Activated naive CD4-positive, alpha-beta T cell treated with anti-CD3 and anti-CD28 coated beads, Interleukin-2, amount 50 U/mL, for 24 hours (primary cell): ENCODE data around the gene DNASE1L3.
A peak's percentile ranks its signal among the peaks of the same experiment; 100 is the strongest.
"Not testable (repeated sequence)": the region's sequence is repeated elsewhere in the genome, so short reads cannot be mapped to it uniquely, and the experiment has no call there.

Source experiments
- H3K27ac Mint-ChIP-seq: one replicate; pipeline ENCODE4 v1.8.0; 2021; ENCODE audit warnings: mild to moderate bottlenecking, mixed read lengths
- H3K27me3 Mint-ChIP-seq: one replicate; pipeline ENCODE4 v1.8.0; 2021; ENCODE audit warnings: mixed read lengths
- H3K36me3 Mint-ChIP-seq: one replicate; pipeline ENCODE4 v1.8.0; 2021; ENCODE audit warnings: mixed read lengths
- H3K4me1 Mint-ChIP-seq: one replicate; pipeline ENCODE4 v1.8.0; 2021; ENCODE audit warnings: mixed read lengths
- H3K4me3 Mint-ChIP-seq: one replicate; pipeline ENCODE4 v1.8.0; 2021; ENCODE audit warnings: mild to moderate bottlenecking, mixed read lengths
- H3K9me3 Mint-ChIP-seq: one replicate; pipeline ENCODE4 v1.8.0; 2021; ENCODE audit warnings: mixed read lengths

The DNASE1L3 gene, protein sequence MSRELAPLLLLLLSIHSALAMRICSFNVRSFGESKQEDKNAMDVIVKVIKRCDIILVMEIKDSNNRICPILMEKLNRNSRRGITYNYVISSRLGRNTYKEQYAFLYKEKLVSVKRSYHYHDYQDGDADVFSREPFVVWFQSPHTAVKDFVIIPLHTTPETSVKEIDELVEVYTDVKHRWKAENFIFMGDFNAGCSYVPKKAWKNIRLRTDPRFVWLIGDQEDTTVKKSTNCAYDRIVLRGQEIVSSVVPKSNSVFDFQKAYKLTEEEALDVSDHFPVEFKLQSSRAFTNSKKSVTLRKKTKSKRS

DNA sequence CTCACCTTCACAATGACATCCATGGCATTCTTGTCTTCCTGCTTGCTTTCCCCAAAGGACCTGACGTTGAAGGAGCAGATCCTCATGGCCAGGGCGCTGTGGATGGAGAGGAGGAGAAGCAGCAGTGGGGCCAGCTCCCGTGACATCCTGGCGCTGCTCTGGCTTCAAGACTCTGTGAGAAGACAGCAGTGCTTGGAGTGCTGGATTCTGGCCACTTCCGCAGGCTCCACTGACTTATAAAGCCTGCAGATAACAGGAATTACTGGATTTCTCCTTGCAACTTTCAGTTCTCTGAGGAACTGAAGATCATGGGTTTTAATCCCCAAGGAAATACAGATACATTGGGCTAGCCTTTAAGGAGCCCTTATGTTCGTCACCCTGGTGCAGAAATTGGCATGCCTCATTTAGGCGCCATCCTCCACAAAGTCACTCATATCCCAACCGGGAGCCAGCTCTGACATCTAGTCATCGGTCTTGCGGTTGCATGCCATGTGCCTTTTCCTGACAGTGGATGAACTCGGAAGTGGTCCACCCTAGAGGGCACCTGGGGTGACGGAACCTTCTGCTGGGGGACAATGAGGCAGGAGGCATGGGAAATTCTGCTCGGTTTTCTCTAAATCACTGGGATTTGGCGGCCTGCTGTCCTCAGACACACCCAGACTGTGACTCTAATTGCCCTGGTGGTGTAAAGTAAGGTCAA lies at the start of gene DNASE1L3:
Gene DNASE1L3 (minus strand): TSS at position 212 of the 700 bp plus-strand sequence. CDS start 66 bp downstream, at position 146.
- no peak within 1 kb of the TSS for H3K27ac Mint-ChIP-seq
- H3K9me3 Mint-ChIP-seq, result no peaks in the 10 kb centered on the region
- H3K4me1 Mint-ChIP-seq, result peaks cover 12% of the 10 kb centered on the region
- no peak within 1 kb of the TSS for H3K4me3 Mint-ChIP-seq
- H3K36me3 Mint-ChIP-seq, result no peaks in the 10 kb centered on the region
- peaks cover 1% of the 10 kb centered on the region for H3K27me3 Mint-ChIP-seq

DNA sequence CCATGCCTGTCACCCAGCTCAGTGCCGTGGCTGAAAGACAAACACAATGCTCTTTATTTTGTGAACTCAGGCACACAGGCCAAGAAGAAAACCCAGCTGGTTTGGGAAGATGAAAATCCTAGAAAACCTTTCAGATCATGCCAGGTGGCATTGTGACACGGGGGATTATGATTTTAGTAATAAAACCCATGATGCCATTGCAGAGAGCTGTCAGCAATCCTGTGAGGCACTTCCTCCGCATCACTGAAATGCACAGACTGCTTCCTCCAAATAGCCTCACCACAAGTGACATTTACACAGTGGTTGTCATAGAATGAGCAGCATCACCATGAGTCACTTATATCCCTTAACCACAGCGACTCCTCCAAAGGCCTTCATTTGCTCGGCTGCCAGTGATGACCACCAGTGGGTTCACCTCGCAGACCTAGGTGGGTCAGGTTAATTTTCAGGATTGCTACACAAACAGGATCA lies 49.5 kb upstream of the DNASE1L3 start:
- Mint-ChIP-seq H3K4me1 (no peaks in the 10 kb centered on the region), H3K36me3 (peaks cover 12% of the 10 kb centered on the region), H3K27ac (no peak overlapping the region), H3K4me3 (no peak overlapping the region), H3K27me3 (no peaks in the 10 kb centered on the region), H3K9me3 (no peaks in the 10 kb centered on the region)

- Mint-ChIP-seq H3K4me3 (no peak overlapping the region), H3K9me3 (no peaks in the 10 kb centered on the region), H3K27ac (no peak overlapping the region), H3K4me1 (no peaks in the 10 kb centered on the region), H3K36me3 (peaks cover 12% of the 10 kb centered on the region), H3K27me3 (no peaks in the 10 kb centered on the region)
These were observed 47.8 kb upstream of the DNASE1L3 start for GRCh38 chr3:58258392-58259055.

DNA sequence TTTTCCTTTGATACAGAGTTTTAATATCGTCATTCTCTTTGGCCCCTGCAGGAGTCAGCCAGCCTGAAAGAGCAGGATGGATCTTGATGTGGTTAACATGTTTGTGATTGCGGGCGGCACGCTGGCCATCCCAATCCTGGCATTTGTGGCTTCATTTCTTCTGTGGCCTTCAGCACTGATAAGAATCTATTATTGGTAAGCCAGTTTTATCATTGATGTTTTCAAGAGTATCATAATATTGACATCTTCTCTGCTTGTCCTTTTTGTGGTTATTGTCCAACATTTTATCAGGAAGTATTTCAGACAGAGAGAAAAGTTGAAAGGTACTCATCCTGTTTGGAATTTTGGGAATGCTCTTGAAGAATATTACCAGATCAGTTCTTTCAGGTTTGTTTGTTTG lies 45.7 kb upstream of the DNASE1L3 start:
- no peaks in the 10 kb centered on the region for H3K4me1 Mint-ChIP-seq
- H3K4me3 Mint-ChIP-seq, result no peak overlapping the region
- H3K27me3 Mint-ChIP-seq, result no peaks in the 10 kb centered on the region
- H3K36me3 Mint-ChIP-seq, result peaks cover 12% of the 10 kb centered on the region
- H3K27ac Mint-ChIP-seq, result no peak overlapping the region
- no peaks in the 10 kb centered on the region for H3K9me3 Mint-ChIP-seq

- Mint-ChIP-seq H3K27me3 (no peaks in the 10 kb centered on the region), H3K36me3 (peaks cover 12% of the 10 kb centered on the region), H3K9me3 (no peaks in the 10 kb centered on the region), H3K4me1 (no peaks in the 10 kb centered on the region), H3K27ac (no peak overlapping the region), H3K4me3 (no peak overlapping the region)
These were observed 45.3 kb upstream of the DNASE1L3 start for GRCh38 chr3:58256061-58256460.

DNA sequence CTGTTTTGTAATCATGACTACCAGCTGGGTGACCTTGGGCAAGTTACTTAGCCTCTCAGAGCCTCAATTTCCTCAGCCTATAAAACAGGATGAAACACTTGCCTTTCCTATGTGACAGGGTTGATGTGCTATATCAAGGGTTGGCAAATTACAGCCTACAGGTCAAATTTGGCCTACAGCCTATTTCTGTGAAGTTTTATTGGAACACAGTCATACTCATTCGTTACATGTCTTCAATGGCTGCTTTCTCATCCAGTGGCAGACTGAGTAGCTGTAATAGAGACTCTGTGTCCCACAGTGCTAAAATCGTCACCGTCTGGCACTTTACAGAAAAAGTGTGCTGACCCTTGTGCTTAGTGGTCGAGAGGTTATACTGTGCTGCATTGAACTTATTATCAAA lies 43.4 kb upstream of the DNASE1L3 start:
- H3K27me3 Mint-ChIP-seq, result no peaks in the 10 kb centered on the region
- H3K27ac Mint-ChIP-seq, result no peak overlapping the region
- no peaks in the 10 kb centered on the region for H3K4me1 Mint-ChIP-seq
- H3K9me3 Mint-ChIP-seq, result no peaks in the 10 kb centered on the region
- H3K36me3 Mint-ChIP-seq, result peaks cover 12% of the 10 kb centered on the region
- H3K4me3 Mint-ChIP-seq, result no peak overlapping the region

GRCh38 chr3:58251631-58252035 lies 40.9 kb upstream of the DNASE1L3 start:
- no peaks in the 10 kb centered on the region for H3K9me3 Mint-ChIP-seq
- H3K36me3 Mint-ChIP-seq, result peaks cover 2% of the 10 kb centered on the region
- H3K4me3 Mint-ChIP-seq, result no peak overlapping the region
- no peak overlapping the region for H3K27ac Mint-ChIP-seq
- H3K27me3 Mint-ChIP-seq, result no peaks in the 10 kb centered on the region
- no peaks in the 10 kb centered on the region for H3K4me1 Mint-ChIP-seq

GRCh38 chr3:58250093-58250707 lies 39.4 kb upstream of the DNASE1L3 start:
- H3K4me3 Mint-ChIP-seq, result no peak overlapping the region
- no peaks in the 10 kb centered on the region for H3K9me3 Mint-ChIP-seq
- no peaks in the 10 kb centered on the region for H3K36me3 Mint-ChIP-seq
- H3K27me3 Mint-ChIP-seq, result no peaks in the 10 kb centered on the region
- H3K4me1 Mint-ChIP-seq, result no peaks in the 10 kb centered on the region
- H3K27ac Mint-ChIP-seq, result no peak overlapping the region

- H3K4me3 Mint-ChIP-seq, result no peak overlapping the region
- H3K36me3 Mint-ChIP-seq, result no peaks in the 10 kb centered on the region
- no peaks in the 10 kb centered on the region for H3K9me3 Mint-ChIP-seq
- peak overlapping the region; percentile 10 for H3K27ac Mint-ChIP-seq
- H3K4me1 Mint-ChIP-seq, result no peaks in the 10 kb centered on the region
- H3K27me3 Mint-ChIP-seq, result no peaks in the 10 kb centered on the region
These were observed 38.8 kb upstream of the DNASE1L3 start for GRCh38 chr3:58249358-58250092.

DNA sequence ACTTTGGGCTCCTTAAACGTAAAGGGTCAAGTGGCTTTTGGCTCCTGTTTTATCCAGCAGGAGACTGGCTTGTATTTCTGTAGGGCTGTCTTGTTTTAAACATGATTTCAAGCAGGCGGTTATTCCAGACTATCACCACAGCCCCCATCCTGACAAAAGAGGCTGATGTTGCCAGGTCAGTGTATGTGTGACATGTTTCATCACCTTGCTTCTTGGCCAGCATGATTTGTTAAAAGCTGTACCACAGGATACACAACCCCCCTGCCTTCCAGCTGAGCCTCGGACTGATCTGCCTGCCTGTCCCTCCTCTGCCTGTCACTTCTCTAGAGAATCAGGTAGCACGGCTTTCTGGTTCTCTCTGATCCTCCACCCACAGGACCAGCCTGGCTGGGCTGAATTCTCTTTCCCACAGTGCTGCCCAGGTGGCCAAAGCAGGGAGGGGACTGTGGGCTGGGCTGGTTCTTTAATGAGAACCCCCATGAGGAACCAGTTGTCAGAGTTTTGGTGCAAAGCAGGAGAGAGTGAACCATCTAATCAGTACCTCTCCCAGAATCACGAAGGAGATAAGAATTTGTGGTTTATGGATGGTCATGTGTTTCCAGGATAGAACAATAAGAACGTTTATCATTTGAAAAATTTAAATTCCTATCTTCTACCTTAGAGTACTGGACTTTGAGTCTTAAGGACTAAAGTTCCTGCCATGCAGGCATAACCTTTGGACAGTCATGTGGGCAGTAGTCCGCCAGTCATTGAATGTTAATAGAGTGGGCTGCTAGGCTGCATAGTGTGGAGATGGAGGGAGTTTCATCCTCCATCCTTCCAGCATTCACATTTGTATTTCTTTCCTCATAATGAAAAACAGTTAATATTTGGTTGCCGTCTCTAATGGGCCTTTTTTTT lies 35.6 kb upstream of the DNASE1L3 start:
- Mint-ChIP-seq H3K9me3 (no peaks in the 10 kb centered on the region), H3K27ac (no peak overlapping the region), H3K27me3 (no peaks in the 10 kb centered on the region), H3K36me3 (no peaks in the 10 kb centered on the region), H3K4me3 (no peak overlapping the region), H3K4me1 (no peaks in the 10 kb centered on the region)

DNA sequence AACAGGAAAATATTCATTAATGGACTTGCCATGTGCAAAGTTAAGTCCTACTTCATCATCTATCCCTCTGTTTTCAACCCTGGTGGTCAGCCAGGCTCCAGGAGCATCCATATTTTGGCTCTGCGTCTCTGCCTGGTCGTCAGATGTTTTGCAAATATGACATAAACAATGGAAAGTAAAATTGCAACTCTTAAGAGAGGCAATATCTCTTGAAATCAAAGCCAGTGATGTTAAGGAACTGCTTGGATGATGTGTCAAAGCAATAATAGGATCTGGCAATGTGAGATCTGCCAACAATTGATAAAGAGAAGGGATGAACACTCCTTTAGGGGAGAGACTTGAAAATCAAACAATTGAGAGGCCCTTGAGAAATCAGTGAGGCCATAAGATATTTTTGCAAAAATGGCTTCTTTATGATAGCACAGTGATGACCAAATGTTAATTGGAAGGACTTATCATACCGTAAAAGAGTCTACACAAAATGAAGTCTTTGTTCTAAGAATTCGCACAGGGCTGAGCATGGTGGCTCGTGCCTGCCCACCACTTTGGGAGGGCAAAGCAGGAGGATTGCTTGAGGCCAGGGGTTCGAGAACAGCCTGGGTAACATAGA lies 33.3 kb upstream of the DNASE1L3 start:
- Mint-ChIP-seq H3K27ac (no peak overlapping the region), H3K4me3 (no peak overlapping the region), H3K9me3 (no peaks in the 10 kb centered on the region), H3K4me1 (no peaks in the 10 kb centered on the region), H3K36me3 (no peaks in the 10 kb centered on the region), H3K27me3 (no peaks in the 10 kb centered on the region)

DNA sequence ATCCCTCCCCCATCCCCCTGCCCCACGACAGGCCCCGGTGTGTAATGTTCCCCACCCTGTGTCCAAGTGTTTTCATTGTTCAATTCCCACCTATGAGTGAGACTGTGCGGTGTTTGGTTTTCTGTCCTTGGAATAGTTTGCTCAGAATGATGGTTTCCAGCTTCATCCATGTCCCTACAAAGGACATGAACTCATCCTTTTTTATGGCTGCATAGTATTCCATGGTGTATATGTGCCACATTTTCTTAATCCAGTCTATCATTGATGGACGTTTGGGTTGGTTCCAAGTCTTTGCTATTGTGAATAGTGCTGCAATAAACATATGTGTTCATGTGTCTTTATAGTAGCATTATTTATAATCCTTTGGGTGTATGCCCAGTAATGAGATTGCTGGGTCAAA lies 32.1 kb upstream of the DNASE1L3 start:
- not testable (repeated sequence) for H3K27me3 Mint-ChIP-seq, H3K4me3 Mint-ChIP-seq, H3K4me1 Mint-ChIP-seq, H3K36me3 Mint-ChIP-seq, H3K27ac Mint-ChIP-seq, H3K9me3 Mint-ChIP-seq

GRCh38 chr3:58242340-58242739 lies 31.6 kb upstream of the DNASE1L3 start:
- Mint-ChIP-seq H3K36me3 (no peaks in the 10 kb centered on the region), H3K27ac (no peak overlapping the region), H3K4me3 (no peak overlapping the region), H3K9me3 (no peaks in the 10 kb centered on the region), H3K27me3 (no peaks in the 10 kb centered on the region), H3K4me1 (peaks cover 5% of the 10 kb centered on the region)
